Progenitor cell of endocrine pancreas (in vitro differentiated cells): ENCODE measurements around the gene DYNC1LI1. TPM values are rescaled to one million over a fixed set of nuclear protein-coding genes. Genes with fewer than 3 reads are reported as not detected.

Experiments
- DNase-seq: peaks from one replicate; pipeline ENCODE4 v3.0.0; 2021; ENCODE audit warnings: low spot score; ENCODE audit not compliant: unreplicated experiment
- H3K27ac Mint-ChIP-seq: 2 replicates; pipeline ENCODE4 v1.8.0; 2021; ENCODE audit warnings: mild to moderate bottlenecking, moderate library complexity, mixed read lengths
- H3K27me3 Mint-ChIP-seq: 2 replicates; pipeline ENCODE4 v1.8.0; 2021; ENCODE audit warnings: mixed read lengths
- H3K36me3 Mint-ChIP-seq: 2 replicates; pipeline ENCODE4 v1.8.0; 2022; ENCODE audit warnings: mixed read lengths; ENCODE audit not compliant: insufficient read depth
- H3K4me1 Mint-ChIP-seq: 2 replicates; pipeline ENCODE4 v1.8.0; 2021; ENCODE audit warnings: low read depth, mixed read lengths
- H3K4me3 Mint-ChIP-seq: 2 replicates; pipeline ENCODE4 v1.8.0; 2021; ENCODE audit warnings: low read depth, mild to moderate bottlenecking, moderate library complexity, mixed read lengths
- H3K9me3 Mint-ChIP-seq: 2 replicates; pipeline ENCODE4 v1.8.0; 2021; ENCODE audit warnings: low read depth, mixed read lengths
- CTCF ChIP-seq: fragments of 200-600 bp; sonication (generic); IDR thresholded peaks from one replicate; pipeline ENCODE4 v1.5.0; 2021; ENCODE audit warnings: antibody characterized with exemption, mild to moderate bottlenecking; ENCODE audit not compliant: unreplicated experiment
- total RNA-seq: library from RNA; stranded (reverse); gene quantifications from 2 replicates; pipeline ENCODE4 v1.2.1, GENCODE V29; 2021

The DYNC1LI1 gene
- total RNA-seq, 1 donor from 2014 or later, result 43.8 TPM

GRCh38 chr3:32562640-32563039, 8.0 kb downstream of the DYNC1LI1 start:
- H3K9me3 Mint-ChIP-seq, result no peaks in the 10 kb centered on the region
- H3K27me3 Mint-ChIP-seq, result no peaks in the 10 kb centered on the region
- no peak for TF ChIP-seq CTCF
- H3K4me1 Mint-ChIP-seq, result peaks cover 3% of the 10 kb centered on the region
- H3K4me3 Mint-ChIP-seq, result no peak overlapping the region
- H3K36me3 Mint-ChIP-seq, result peaks cover 6% of the 10 kb centered on the region
- H3K27ac Mint-ChIP-seq, result peak overlapping the region; percentile 21
- DNase-seq, result no peak

- Mint-ChIP-seq H3K9me3 (no peaks in the 10 kb centered on the region), H3K4me1 (peaks cover 12% of the 10 kb centered on the region), H3K36me3 (peaks cover 4% of the 10 kb centered on the region)
These were observed 12.9 kb downstream of the DYNC1LI1 start for GRCh38 chr3:32557640-32558352.

GRCh38 chr3:32556332-32556731, 14.3 kb downstream of the DYNC1LI1 start:
- no peak for DNase-seq
- Mint-ChIP-seq H3K4me3 (no peak overlapping the region), H3K27ac (no peak overlapping the region), H3K4me1 (peaks cover 12% of the 10 kb centered on the region), H3K36me3 (peaks cover 4% of the 10 kb centered on the region), H3K9me3 (no peaks in the 10 kb centered on the region), H3K27me3 (no peaks in the 10 kb centered on the region)
- TF ChIP-seq CTCF, result no peak

More at GRCh38 chr3:32557640-32558352, 12.9 kb downstream of the DYNC1LI1 start:
- Mint-ChIP-seq H3K27me3 (no peaks in the 10 kb centered on the region), H3K27ac (no peak overlapping the region), H3K4me3 (no peak overlapping the region)
- no peak for TF ChIP-seq CTCF
- DNase-seq, result no peak

- H3K4me1 Mint-ChIP-seq, result peaks cover 12% of the 10 kb centered on the region
- no peaks in the 10 kb centered on the region for H3K27me3 Mint-ChIP-seq
These were observed 16.7 kb downstream of the DYNC1LI1 start for GRCh38 chr3:32553973-32554372.

GRCh38 chr3:32553459-32553858, 17.2 kb downstream of the DYNC1LI1 start:
- no peak for DNase-seq
- no peak for TF ChIP-seq CTCF
- H3K4me3 Mint-ChIP-seq, result no peak overlapping the region
- peaks cover 1% of the 10 kb centered on the region for H3K36me3 Mint-ChIP-seq
- H3K27ac Mint-ChIP-seq, result no peak overlapping the region
- no peaks in the 10 kb centered on the region for H3K27me3 Mint-ChIP-seq
- H3K9me3 Mint-ChIP-seq, result no peaks in the 10 kb centered on the region
- H3K4me1 Mint-ChIP-seq, result peaks cover 12% of the 10 kb centered on the region

More at GRCh38 chr3:32553973-32554372, 16.7 kb downstream of the DYNC1LI1 start:
- Mint-ChIP-seq H3K27ac (no peak overlapping the region), H3K36me3 (peaks cover 1% of the 10 kb centered on the region), H3K4me3 (no peak overlapping the region), H3K9me3 (no peaks in the 10 kb centered on the region)
- DNase-seq, result no peak
- no peak for TF ChIP-seq CTCF
